ENCODE measurements around the gene CSNK1A1. TPM values are rescaled to one million over a fixed set of nuclear protein-coding genes. Genes with fewer than 3 reads are reported as not detected.
"Not testable (repeated sequence)": the region's sequence is repeated elsewhere in the genome, so short reads cannot be mapped to it uniquely, and the experiment has no call there.

CSNK1A1 gene
- total RNA-seq, 1 donor from 2014 or later: 282 TPM

GRCh38 chr5:149575131-149575530, 23.9 kb upstream of the CSNK1A1 start:
- Mint-ChIP-seq H3K36me3 (ENCODE audit: unreplicated experiment) (no peaks in the 10 kb centered on the region), H3K4me1 (ENCODE audit: unreplicated experiment) (peaks cover 16% of the 10 kb centered on the region), H3K4me3 (ENCODE audit: unreplicated experiment) (no peak overlapping the region), H3K9me3 (ENCODE audit: unreplicated experiment) (no peaks in the 10 kb centered on the region), H3K27ac (ENCODE audit: unreplicated experiment) (no peak overlapping the region), H3K27me3 (ENCODE audit: unreplicated experiment) (no peaks in the 10 kb centered on the region)
- no peak for DNase-seq (ENCODE audit: extremely low spot score, unreplicated experiment)
- no peak for TF ChIP-seq CTCF (IDR thresholded peaks at IDR 0.05)

DNA sequence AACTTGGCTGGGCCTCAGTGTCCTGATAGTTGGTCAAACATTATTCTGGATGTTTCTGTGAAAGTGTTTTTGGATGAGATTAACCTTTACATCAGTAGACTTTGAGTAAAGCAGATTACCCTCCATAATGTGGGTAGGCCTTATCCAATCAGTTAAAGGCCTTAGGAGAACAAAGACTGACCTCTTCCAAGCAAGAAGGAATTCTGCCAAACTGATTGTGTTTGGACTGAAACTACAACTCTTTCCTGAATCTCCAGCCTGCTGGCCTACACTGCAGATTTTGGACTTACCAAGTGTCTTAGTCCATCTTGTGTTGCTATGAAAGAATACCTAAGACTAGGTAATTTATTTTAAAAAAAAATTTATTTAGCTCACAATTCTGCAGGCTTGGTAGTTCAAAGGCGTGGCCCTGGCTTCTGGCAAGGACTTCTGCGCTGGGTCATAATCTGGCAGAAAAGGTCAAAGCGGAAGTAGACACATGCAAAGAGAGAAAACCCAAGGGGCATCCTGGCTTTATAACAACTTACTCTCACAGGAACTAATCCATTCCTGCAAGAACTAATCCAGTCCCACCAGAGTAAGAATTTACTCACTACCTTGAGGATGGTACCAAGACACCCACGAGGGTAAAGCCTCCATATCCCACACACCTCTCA, 21.5 kb upstream of the CSNK1A1 start:
- Mint-ChIP-seq H3K36me3 (ENCODE audit: unreplicated experiment) (no peaks in the 10 kb centered on the region), H3K27ac (ENCODE audit: unreplicated experiment) (no peak overlapping the region), H3K27me3 (ENCODE audit: unreplicated experiment) (no peaks in the 10 kb centered on the region), H3K4me3 (ENCODE audit: unreplicated experiment) (no peak overlapping the region), H3K9me3 (ENCODE audit: unreplicated experiment) (no peaks in the 10 kb centered on the region), H3K4me1 (ENCODE audit: unreplicated experiment) (no peaks in the 10 kb centered on the region)
- TF ChIP-seq CTCF (IDR thresholded peaks at IDR 0.05): no peak
- no peak for DNase-seq (ENCODE audit: extremely low spot score, unreplicated experiment)

DNA sequence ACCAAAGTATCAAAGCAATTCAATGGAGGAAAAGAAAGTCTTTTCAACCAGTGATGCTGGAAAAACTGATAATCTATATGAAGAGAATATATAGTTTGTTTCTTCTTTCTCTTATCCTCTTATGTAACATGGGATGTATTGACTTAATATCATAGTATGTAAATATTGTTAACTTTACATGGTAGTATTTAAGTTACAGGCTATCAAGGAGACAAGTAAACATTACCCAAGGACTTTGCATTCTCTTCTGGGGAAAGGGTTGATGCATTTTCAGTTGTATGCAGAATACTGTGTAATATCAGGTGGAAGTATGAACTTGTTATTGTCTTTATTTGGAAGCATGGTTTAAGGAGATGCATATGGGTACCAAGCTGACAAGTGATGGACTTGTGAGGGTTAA, 20.9 kb upstream of the CSNK1A1 start:
- Mint-ChIP-seq H3K36me3 (ENCODE audit: unreplicated experiment) (no peaks in the 10 kb centered on the region), H3K27me3 (ENCODE audit: unreplicated experiment) (no peaks in the 10 kb centered on the region), H3K4me1 (ENCODE audit: unreplicated experiment) (no peaks in the 10 kb centered on the region), H3K4me3 (ENCODE audit: unreplicated experiment) (no peak overlapping the region), H3K9me3 (ENCODE audit: unreplicated experiment) (no peaks in the 10 kb centered on the region), H3K27ac (ENCODE audit: unreplicated experiment) (no peak overlapping the region)
- DNase-seq (ENCODE audit: extremely low spot score, unreplicated experiment): no peak
- TF ChIP-seq CTCF (IDR thresholded peaks at IDR 0.05): no peak

DNA sequence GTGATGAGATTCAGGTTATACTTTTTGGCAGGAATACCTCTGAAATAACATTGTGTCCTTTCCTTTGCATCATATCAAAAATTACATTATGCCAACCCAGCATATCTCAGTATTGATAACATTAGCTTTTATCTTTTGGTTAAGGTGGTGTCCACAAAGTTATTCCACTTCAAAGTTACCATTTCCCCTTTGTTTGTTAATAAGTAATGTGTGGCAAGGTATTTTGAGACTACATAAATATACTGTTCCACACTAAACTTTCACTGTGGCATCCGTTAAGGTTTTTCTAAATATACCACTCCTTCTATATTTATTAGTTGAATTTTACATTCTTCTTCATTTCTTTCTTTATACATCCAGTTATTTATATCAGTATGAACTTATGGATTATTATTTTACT, 16.0 kb upstream of the CSNK1A1 start:
- Mint-ChIP-seq H3K4me1 (ENCODE audit: unreplicated experiment) (peaks cover 20% of the 10 kb centered on the region), H3K36me3 (ENCODE audit: unreplicated experiment) (no peaks in the 10 kb centered on the region), H3K9me3 (ENCODE audit: unreplicated experiment) (no peaks in the 10 kb centered on the region), H3K27me3 (ENCODE audit: unreplicated experiment) (no peaks in the 10 kb centered on the region), H3K4me3 (ENCODE audit: unreplicated experiment) (no peak overlapping the region), H3K27ac (ENCODE audit: unreplicated experiment) (no peak overlapping the region)
- no peak for DNase-seq (ENCODE audit: extremely low spot score, unreplicated experiment)
- TF ChIP-seq CTCF (IDR thresholded peaks at IDR 0.05): no peak

DNA sequence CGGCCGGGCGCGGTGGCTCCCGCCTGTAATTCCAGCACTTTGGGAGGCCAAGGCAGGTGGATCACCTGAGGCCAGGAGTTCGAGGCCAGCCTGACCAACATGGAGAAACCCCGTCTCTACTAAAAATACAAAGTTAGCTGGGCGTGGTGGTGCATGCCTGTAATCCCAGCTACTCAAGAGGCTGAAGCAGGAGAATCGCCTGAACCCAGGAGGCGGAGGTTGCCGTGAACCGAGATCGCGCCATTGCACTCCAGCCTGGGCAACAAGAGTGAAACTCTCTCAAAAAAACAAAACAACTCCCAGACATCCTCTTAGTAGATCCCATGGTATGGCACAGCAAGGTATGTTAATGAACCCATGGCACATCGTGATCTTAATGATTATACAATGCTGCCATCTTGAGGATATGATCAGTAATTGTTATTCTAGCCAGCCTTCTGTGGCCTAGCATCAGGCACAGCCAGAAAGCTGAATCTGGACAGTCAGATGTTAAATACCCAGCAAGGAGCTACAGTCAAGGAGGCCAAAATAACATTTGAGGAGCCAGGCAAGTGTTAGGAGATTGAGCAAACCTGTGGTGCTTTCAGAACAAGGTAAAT, 13.4 kb upstream of the CSNK1A1 start:
- H3K36me3 Mint-ChIP-seq (ENCODE audit: unreplicated experiment); H3K4me3 Mint-ChIP-seq (ENCODE audit: unreplicated experiment); H3K9me3 Mint-ChIP-seq (ENCODE audit: unreplicated experiment); H3K27me3 Mint-ChIP-seq (ENCODE audit: unreplicated experiment); DNase-seq (ENCODE audit: extremely low spot score, unreplicated experiment): not testable (repeated sequence)
- Mint-ChIP-seq H3K4me1 (ENCODE audit: unreplicated experiment) (peaks cover 33% of the 10 kb centered on the region), H3K27ac (ENCODE audit: unreplicated experiment) (peak overlapping the region; percentile 83)
- peak; percentile 73 for TF ChIP-seq CTCF (IDR thresholded peaks at IDR 0.05)

Data from osteocyte (in vitro differentiated cells).